IgD-negative memory B cell (primary cell): ENCODE data around the gene MYO1G. TPM values are rescaled to one million over a fixed set of nuclear protein-coding genes. Genes with fewer than 3 reads are reported as not detected.

Experiments used
- H3K27ac Mint-ChIP-seq, 3 donors: one replicate each; pipeline ENCODE4 v1.8.0; 2020 to 2022; ENCODE audit warnings: mild to moderate bottlenecking in 3 of 3, mixed read lengths in 3 of 3, moderate library complexity in 1 of 3
- H3K27me3 Mint-ChIP-seq: one replicate; pipeline ENCODE4 v1.8.0; 2021; ENCODE audit warnings: mixed read lengths
- H3K36me3 Mint-ChIP-seq: one replicate; pipeline ENCODE4 v1.8.0; 2020; ENCODE audit warnings: mild to moderate bottlenecking, mixed read lengths
- H3K4me1 Mint-ChIP-seq, 3 donors: one replicate each; pipeline ENCODE4 v1.8.0; 2020 to 2022; ENCODE audit warnings: mixed read lengths in 3 of 3, mild to moderate bottlenecking in 1 of 3
- H3K4me3 Mint-ChIP-seq, 4 donors: one replicate each; pipeline ENCODE4 v1.8.0; 2020 to 2022; ENCODE audit warnings: mild to moderate bottlenecking in 4 of 4, mixed read lengths in 4 of 4, moderate library complexity in 3 of 4
- H3K9me3 Mint-ChIP-seq, 3 donors: one replicate each; pipeline ENCODE4 v1.8.0; 2020 to 2021; ENCODE audit warnings: mixed read lengths in 3 of 3, mild to moderate bottlenecking in 1 of 3
- polyA plus RNA-seq: library from polyadenylated mRNA; unstranded; fragments of 300-500 nt; fragmentation: Illumina TruSeq; gene quantifications from one replicate; pipeline ENCODE4 v1.2.3, GENCODE V29; 2021

Gene MYO1G
- polyA plus RNA-seq, 1 donor from 2014 or later = 167 TPM

DNA sequence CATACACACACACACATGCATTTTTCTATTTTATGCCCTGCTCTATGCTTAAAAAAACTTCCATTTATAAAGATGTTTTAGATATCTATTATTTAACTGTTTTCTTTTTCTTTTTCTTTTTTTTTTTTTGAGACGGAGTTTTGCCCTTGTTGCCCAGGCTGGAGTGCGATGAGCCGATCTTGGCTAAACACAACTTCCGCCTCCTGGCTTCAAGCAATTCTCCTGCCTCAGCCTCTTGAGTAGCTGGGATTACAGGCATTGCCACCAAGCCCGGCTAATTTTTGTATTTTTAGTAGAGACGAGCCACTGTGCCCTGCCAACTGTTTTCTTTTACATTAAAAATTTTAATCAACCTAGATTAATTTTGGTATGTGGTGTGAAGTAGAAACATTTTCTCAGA is 47.9 kb downstream of the MYO1G start:
- Mint-ChIP-seq H3K9me3 (peaks cover 0 to 2% (median 0%) of the 10 kb centered on the region in 3 donors), H3K27ac (no peak overlapping the region), H3K27me3 (peaks cover 4% of the 10 kb centered on the region), H3K36me3 (no peaks in the 10 kb centered on the region), H3K4me3 (no peak overlapping the region), H3K4me1 (peaks cover 0 to 3% (median 0%) of the 10 kb centered on the region in 3 donors)

DNA sequence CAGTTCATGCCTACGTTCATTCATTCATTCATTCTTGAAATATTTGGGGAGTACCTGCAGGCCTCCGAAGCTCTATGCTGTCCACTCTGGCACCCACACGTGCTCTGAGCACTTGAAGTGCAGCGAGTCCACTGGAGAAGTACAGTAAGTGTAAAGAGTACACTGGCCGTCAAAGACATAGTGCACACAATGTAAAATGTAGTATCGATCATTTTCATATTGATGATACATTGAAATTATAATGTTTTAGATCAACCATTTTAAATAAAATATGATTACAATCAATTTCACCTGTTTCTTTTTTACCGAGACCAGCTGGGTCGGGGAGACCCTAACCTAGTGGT is 56.5 kb downstream of the MYO1G start:
- Mint-ChIP-seq H3K4me3 (no peak overlapping the region), H3K27ac (no peak overlapping the region), H3K27me3 (no peaks in the 10 kb centered on the region), H3K4me1 (peaks cover 0 to 2% (median 2%) of the 10 kb centered on the region in 3 donors), H3K9me3 (no peaks in the 10 kb centered on the region), H3K36me3 (no peaks in the 10 kb centered on the region)

DNA sequence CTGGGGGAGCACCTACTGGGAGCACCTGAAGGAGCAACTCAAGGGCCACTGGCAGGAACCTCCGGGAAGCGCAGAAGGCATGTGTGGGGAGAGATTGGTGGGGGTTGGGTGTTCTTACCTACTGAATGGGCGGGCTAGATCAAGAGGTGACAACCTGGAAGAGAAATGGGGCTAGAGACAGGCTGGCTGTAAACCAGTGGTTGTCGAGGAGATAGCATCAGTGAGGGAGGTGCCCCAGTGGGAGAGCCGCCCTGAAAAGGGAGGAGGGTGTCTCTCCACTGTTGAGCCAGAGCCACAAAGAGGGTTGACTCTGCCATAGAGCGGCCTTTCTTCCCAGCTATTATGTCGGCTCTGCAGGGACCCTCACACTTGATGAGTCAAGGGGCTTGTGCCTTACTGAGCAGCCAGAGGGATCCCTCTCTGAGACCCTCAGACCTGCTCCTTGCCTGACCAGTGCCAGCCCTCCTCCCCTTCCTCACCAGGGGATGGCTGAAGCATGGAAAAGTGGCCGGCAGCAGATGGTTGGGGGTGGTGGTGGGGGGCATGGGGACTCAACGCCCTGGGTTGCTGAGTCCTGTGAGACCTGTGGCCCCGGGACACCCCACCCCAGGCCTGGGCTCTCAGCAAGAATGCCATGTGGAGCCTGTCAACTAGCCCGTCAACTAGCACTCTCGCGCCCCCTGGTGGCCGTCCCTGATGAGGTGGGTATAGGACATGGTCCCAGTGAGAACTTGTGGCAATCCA is 57.0 kb downstream of the MYO1G start:
- Mint-ChIP-seq H3K9me3 (no peaks in the 10 kb centered on the region), H3K27me3 (no peaks in the 10 kb centered on the region), H3K4me3 (no peak overlapping the region), H3K27ac (no peak overlapping the region), H3K4me1 (peaks cover 0 to 2% (median 2%) of the 10 kb centered on the region in 3 donors), H3K36me3 (no peaks in the 10 kb centered on the region)

DNA sequence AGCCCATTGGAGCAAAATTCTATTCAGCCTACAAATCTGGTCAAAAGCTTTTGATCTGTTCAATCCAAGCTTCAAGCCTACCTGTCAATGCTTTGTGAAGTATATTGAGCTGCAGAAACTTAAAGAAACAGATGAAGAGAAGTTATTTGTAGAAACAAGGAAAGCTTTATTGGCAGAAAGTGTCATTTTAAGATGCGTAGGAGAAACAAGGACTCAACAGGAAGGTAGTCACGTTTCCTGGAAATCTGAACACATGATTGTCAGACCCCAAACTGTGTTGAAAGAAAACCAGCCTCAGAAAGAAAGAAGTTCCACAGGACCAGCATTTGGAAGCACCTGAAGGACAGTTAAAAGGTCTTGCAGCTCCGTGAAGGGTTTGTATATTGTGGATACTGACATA is 58.7 kb downstream of the MYO1G start:
- Mint-ChIP-seq H3K27ac (no peak overlapping the region), H3K36me3 (no peaks in the 10 kb centered on the region), H3K9me3 (no peaks in the 10 kb centered on the region), H3K4me3 (no peak overlapping the region), H3K27me3 (no peaks in the 10 kb centered on the region), H3K4me1 (peaks cover 0 to 4% (median 4%) of the 10 kb centered on the region in 3 donors)

DNA sequence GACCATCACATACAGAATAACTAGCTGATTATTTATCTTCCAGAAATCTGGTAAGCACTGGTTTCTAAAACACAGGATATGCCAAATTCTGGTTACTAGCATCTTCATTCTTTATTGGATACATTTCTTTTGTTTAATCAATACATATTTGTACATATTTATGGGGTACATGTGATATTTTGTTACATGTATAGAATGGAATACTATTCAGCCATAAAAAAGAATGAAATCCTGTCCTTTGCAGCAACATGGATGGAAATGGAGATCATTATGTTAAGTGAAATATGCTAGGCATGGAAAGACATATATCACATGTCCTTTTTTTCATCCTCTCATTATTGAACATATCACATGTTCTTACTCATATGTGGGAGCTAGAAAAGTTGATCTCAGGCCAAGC is 60.8 kb downstream of the MYO1G start:
- Mint-ChIP-seq H3K36me3 (peaks cover 2% of the 10 kb centered on the region), H3K4me1 (peaks cover 0 to 6% (median 6%) of the 10 kb centered on the region in 3 donors), H3K27ac (no peak overlapping the region)

DNA sequence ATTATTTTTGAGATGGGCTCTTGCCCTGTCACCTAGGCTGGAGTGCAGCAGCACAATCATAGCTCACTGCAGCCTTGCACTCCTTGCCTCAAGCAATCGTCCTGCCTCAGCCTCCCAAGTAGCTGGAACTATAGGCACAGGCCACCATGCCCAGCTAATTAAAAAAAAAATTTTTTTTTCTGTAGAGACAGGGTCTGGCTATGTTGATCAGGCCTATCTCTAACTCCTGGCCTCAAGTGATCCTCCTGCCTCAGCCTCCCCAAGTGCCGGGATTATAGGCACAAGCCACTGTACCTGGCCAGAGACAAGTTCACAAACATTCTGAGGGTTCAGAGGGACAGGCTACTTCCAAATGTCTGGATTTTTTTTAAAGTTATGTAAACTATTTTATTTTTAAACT is 61.4 kb downstream of the MYO1G start:
- peaks cover 0 to 6% (median 6%) of the 10 kb centered on the region in 3 donors for H3K4me1 Mint-ChIP-seq

More for the DNA sequence above, 60.8 kb downstream of the MYO1G start:
- Mint-ChIP-seq H3K9me3 (no peaks in the 10 kb centered on the region), H3K27me3 (no peaks in the 10 kb centered on the region), H3K4me3 (no peak overlapping the region)

DNA sequence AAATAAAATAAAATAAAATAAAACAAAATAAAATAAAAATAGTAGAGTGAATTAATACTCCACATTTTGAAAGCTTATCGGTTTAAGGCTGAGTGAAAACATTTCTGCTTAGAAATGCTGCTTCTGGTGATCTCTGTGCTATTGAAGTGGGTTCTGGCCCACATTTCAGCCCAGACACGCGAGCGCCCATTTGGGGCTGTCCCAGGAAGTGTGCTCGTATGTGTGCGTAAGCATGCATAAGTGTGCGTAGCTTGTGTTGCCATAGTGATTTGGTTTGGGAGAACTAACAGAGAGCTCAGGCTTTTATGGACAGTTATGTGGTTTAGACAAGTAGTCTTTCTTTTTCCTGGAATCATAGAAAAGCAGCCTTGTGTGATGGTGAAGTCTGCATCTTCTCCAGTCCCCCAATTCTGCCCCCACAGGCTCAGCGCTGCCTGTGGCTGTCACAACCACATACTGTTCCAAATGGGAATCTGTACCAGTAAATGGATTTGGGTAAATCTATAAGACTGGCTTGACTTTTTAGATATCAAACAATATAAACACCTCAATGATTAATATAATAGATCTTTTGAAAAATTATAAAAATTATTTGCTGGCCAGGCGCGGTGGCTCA is 63.7 kb downstream of the MYO1G start:
- peaks cover 2% of the 10 kb centered on the region for H3K36me3 Mint-ChIP-seq
- H3K27me3 Mint-ChIP-seq = no peaks in the 10 kb centered on the region
- peaks cover 0 to 4% (median 4%) of the 10 kb centered on the region in 3 donors for H3K4me1 Mint-ChIP-seq
- peak overlapping the region in 1 of 4 donors; percentile 33 for H3K4me3 Mint-ChIP-seq
- H3K9me3 Mint-ChIP-seq = no peaks in the 10 kb centered on the region
- peak overlapping the region; percentile 47 to 91 (median 76) for H3K27ac Mint-ChIP-seq

More for the DNA sequence above, 61.4 kb downstream of the MYO1G start:
- Mint-ChIP-seq H3K27ac (no peak overlapping the region), H3K27me3 (no peaks in the 10 kb centered on the region), H3K9me3 (no peaks in the 10 kb centered on the region), H3K36me3 (peaks cover 2% of the 10 kb centered on the region), H3K4me3 (no peak overlapping the region)

DNA sequence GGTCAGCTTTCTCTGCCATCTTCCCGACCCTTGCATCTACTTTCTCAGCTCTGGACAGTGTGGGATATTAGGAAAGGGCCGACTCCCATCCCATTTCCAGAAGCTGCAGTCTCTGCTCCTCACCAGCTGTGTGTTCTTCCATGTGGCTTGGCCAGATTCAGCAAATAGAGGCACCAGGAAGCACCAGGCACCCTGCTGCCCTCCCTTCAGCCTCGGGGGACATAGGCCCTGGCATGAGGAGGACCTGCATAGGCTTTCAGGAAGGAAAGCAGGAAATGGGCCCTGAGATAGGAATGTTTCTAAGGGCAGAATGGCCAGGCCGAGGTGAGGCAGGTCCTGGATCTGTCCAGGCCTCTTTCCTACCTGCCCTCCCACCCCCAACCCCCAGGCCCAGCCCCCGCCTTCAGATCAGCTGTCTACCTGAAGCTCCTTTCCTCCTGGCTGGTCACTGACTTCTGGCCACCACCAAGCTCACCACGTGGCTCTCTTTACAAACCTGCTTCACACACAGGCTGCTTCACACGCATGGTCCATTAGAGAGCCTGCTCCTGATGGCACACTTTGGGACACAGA is 66.0 kb downstream of the MYO1G start:
- peak overlapping the region in 1 of 4 donors; percentile 32 for H3K4me3 Mint-ChIP-seq
- peaks cover 0 to 5% (median 4%) of the 10 kb centered on the region in 3 donors for H3K4me1 Mint-ChIP-seq
- peaks cover 4% of the 10 kb centered on the region for H3K36me3 Mint-ChIP-seq
- no peaks in the 10 kb centered on the region for H3K27me3 Mint-ChIP-seq
- peak overlapping the region in 1 of 3 donors; percentile 35 for H3K27ac Mint-ChIP-seq
- H3K9me3 Mint-ChIP-seq = no peaks in the 10 kb centered on the region

Other genes starting within 250 kb of the MYO1G start
- 15.5 TPM for gene ZMIZ2, start 230.2 kb downstream of the MYO1G start, polyA plus RNA-seq
- gene PPIA, start 182.3 kb downstream of the MYO1G start, polyA plus RNA-seq = 4,265 TPM
- gene H2AZ2, start 130.9 kb downstream of the MYO1G start, polyA plus RNA-seq = 148 TPM
- 1.5 TPM for gene PURB, start 93.5 kb downstream of the MYO1G start, polyA plus RNA-seq
- 81.8 TPM for gene CCM2, start 21.2 kb upstream of the MYO1G start, polyA plus RNA-seq
- not detected for gene NACAD, start 110.0 kb upstream of the MYO1G start, polyA plus RNA-seq
- gene TBRG4, start 132.7 kb upstream of the MYO1G start, polyA plus RNA-seq = 50.5 TPM
- gene RAMP3, start 178.8 kb upstream of the MYO1G start, polyA plus RNA-seq = not detected